A549 (cell line): Measurements from ENCODE around the gene PRSS57. TPM values are rescaled to one million over a fixed set of nuclear protein-coding genes. Genes with fewer than 3 reads are reported as not detected.
"Not testable (repeated sequence)": the region's sequence is repeated elsewhere in the genome, so short reads cannot be mapped to it uniquely, and the experiment has no call there.

Source experiments
- ATAC-seq, 2 experiments: fragments of 200-7000 bp in 1 of 2; fragments of >200 bp in 1 of 2; cut with Nextera tagmentation in 1 of 2; cut with Tn5 transposase in 1 of 2; 3 replicates each; pipeline versions ENCODE4 v1.8.0 to v1.9.1; 2018 to 2020; ENCODE audit warnings: mild to moderate bottlenecking in 1 of 2, moderate library complexity in 1 of 2
- CTCF ChIA-PET: fragments of 300-600 bp; sonication (Branson Sonifier 250); formaldehyde crosslinking; extraction: SDS; loops from one replicate; lab custom pipeline; 2021; ENCODE audit warnings: antibody characterized with exemption, inconsistent platforms; lab: Yijun Ruan, JAX
- POLR2A ChIA-PET: fragments of 350-600 bp; formaldehyde crosslinking; extraction: SDS; loops from one replicate; lab custom pipeline; 2021; ENCODE audit warnings: antibody characterized with exemption, inconsistent platforms; lab: Yijun Ruan, JAX
- DNase-seq, 2 experiments: peaks; one replicate each; pipeline versions ENCODE4 v3.0.0 to v3.0.0-alpha.2; 2011 to 2016; ENCODE audit warnings: low read depth in 1 of 2, low spot score in 1 of 2
- FAIRE-seq: peaks from 2 replicates; lab custom pipeline; 2011; peaks lifted over from hg19 to GRCh38; lab: Jason Lieb, UNC
- H3K27ac ChIP-seq, 2 experiments: fragments of >200 bp; sonication (Bioruptor Twin); formaldehyde crosslinking; 3 replicates each; pipeline ENCODE4 v1.5.1; 2016 to 2017
- H3K4me1 ChIP-seq: fragments of >200 bp; sonication (Bioruptor Twin); formaldehyde crosslinking; 3 replicates; pipeline ENCODE4 v1.6.1; 2016
- H3K4me2 ChIP-seq: fragments of >200 bp; sonication (Bioruptor Twin); formaldehyde crosslinking; 3 replicates; pipeline ENCODE4 v1.6.1; 2016
- H3K4me3 ChIP-seq: fragments of >200 bp; sonication (Bioruptor Twin); formaldehyde crosslinking; 3 replicates; pipeline ENCODE4 v1.5.1; 2016
- H3K9me3 ChIP-seq: fragments of >200 bp; sonication (Bioruptor Twin); formaldehyde crosslinking; 3 replicates; pipeline ENCODE4 v1.6.1; 2016
- EHMT2 ChIP-seq: fragments of 200-600 bp; sonication (generic); IDR thresholded peaks from 2 replicates; pipeline ENCODE4 v1.6.1; 2016; ENCODE audit warnings: antibody characterized with exemption, low read depth, mild to moderate bottlenecking, moderate library complexity
- NR3C1 ChIP-seq: fragments of >200 bp; sonication (Bioruptor Twin); formaldehyde crosslinking; IDR thresholded peaks from 3 replicates; pipeline ENCODE4 v1.6.1; 2017
- SMC3 ChIP-seq: fragments of >200 bp; sonication (Bioruptor Twin); formaldehyde crosslinking; IDR thresholded peaks from 3 replicates; pipeline ENCODE4 v1.6.1; 2018; ENCODE audit warnings: inconsistent platforms
- ZFP36 ChIP-seq: fragments of 450-650 bp; IDR thresholded peaks from 2 replicates; pipeline ENCODE4 v1.6.1; 2014; ENCODE audit warnings: borderline replicate concordance; ENCODE audit not compliant: partially characterized antibody
- WGBS: methylation state at CpG from one replicate; pipeline ENCODE4 v1.1.6; 2017; ENCODE audit errors: missing lambda C conversion rate; 5-methylcytosine and 5-hydroxymethylcytosine counted together
- polyA plus RNA-seq, 4 experiments: library from polyadenylated mRNA; depleted of rRNA in 3 of 4; stranded (reverse); fragments of >200 nt; fragmentation: RNase III in 1 of 4; extraction: RNeasy Plus Mini Kit Qiagen cat#74134 plus additional on column Dnase treatment in 1 of 4; gene quantifications; 2 replicates in 3 of 4; 3 replicates in 1 of 4; pipeline ENCODE4 v1.2.3, GENCODE V29; 2011 to 2017
- TF ChIP-seq, protein P1 (sequence below): fragments of >200 bp; sonication (Bioruptor Twin); formaldehyde crosslinking; IDR thresholded peaks from 3 replicates; pipeline ENCODE4 v1.6.1; 2016
- TF ChIP-seq, protein P2 (sequence below): IDR thresholded peaks from 2 replicates; pipeline ENCODE4 v1.6.1; 2012
- TF ChIP-seq, protein P3 (sequence below): fragments of >200 bp; sonication (Bioruptor Twin); formaldehyde crosslinking; IDR thresholded peaks from 3 replicates; pipeline ENCODE4 v1.5.1; 2016

PRSS57 gene
- polyA plus RNA-seq, 2 of the 4 experiments (the other 2 are of a cell fraction): 0.10 TPM; not detected in 1

DNA sequence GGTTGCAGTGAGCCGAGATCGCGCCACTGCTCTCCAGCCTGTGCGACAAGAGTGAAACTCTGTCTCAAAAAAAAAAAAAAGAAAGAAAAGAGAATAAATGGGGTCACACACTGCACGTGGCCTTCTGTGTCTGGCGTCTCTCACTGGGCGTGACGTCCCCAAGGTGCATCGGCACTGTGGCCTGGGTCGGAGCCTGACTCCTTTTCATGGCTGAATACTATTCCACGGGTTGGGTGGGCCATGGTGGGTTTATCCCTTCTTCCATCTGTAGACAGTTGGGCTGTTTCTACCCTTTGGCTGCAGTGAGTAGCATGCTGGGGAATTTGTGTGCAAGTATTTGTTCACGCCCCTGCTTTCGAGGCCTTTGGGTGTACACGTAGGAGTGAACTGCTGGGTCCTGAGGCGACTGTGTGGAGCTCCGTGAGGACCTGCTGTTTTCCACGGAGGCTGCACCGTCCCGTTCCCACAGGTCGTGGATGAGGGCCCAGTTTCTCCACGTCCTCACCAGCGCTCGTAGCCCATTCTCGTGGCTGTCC, 47.4 kb upstream of the PRSS57 start:
- Histone ChIP-seq H3K9me3 (peaks cover 16% of the 10 kb centered on the region), H3K4me2 (no peak overlapping the region), H3K4me1 (no peaks in the 10 kb centered on the region), H3K4me3 (no peak overlapping the region), H3K27ac (no peak overlapping the region)
- DNase-seq: no peak
- no peak for ATAC-seq
- TF ChIP-seq, protein P1, sequence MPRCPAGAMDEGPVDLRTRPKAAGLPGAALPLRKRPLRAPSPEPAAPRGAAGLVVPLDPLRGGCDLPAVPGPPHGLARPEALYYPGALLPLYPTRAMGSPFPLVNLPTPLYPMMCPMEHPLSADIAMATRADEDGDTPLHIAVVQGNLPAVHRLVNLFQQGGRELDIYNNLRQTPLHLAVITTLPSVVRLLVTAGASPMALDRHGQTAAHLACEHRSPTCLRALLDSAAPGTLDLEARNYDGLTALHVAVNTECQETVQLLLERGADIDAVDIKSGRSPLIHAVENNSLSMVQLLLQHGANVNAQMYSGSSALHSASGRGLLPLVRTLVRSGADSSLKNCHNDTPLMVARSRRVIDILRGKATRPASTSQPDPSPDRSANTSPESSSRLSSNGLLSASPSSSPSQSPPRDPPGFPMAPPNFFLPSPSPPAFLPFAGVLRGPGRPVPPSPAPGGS: no peak
- TF ChIP-seq NR3C1 (no peak), EHMT2 (no peak)
- WGBS: 92% methylated on average over 24 of the region's 24 CpGs
- ChIA-PET POLR2A (interaction anchor here (0.8 to 1.6 kb wide), 2 partner anchors 10 to 11 kb away, joined by 4 to 9 read pairs; no protein-coding TSS in a partner anchor), CTCF (interaction anchor here (0.9 to 4.8 kb wide), 7 partner anchors 8 to 161 kb away, joined by 3 to 23 read pairs (median 4); partner anchors contain the start of gene MISP)
- FAIRE-seq: no peak

DNA sequence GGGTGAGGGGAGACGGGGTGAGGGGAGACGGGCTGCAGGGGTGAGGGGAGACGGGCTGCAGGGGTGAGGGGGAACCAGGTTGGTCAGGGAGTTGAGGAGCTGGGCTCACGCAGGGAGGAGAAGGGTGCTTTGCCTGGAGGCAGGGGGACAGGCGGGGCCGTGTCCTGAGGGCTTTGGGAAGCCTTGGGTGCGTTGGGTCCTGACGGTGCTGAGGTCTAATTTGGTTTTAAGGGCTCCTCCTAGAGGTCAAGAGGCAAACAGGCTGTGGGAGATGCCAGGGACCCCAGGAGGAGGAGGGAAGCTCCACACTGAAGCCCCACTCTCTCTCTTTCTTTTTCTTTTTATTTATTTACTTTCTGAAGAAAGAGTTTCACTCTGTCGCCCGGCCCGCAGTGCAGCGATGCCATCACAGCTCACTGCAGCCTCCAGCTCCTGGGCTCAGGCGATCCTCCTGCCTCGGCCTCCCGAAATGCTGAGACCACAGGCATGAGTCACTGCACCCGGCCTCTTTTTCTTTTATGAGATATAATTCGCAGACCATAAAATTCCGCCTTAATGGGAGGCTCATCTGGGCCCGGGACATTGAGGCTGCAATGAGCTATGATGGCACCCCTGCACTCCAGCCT, 46.4 kb upstream of the PRSS57 start:
- TF ChIP-seq, protein P2, sequence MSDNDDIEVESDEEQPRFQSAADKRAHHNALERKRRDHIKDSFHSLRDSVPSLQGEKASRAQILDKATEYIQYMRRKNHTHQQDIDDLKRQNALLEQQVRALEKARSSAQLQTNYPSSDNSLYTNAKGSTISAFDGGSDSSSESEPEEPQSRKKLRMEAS: no peak
- TF ChIP-seq, protein P3, sequence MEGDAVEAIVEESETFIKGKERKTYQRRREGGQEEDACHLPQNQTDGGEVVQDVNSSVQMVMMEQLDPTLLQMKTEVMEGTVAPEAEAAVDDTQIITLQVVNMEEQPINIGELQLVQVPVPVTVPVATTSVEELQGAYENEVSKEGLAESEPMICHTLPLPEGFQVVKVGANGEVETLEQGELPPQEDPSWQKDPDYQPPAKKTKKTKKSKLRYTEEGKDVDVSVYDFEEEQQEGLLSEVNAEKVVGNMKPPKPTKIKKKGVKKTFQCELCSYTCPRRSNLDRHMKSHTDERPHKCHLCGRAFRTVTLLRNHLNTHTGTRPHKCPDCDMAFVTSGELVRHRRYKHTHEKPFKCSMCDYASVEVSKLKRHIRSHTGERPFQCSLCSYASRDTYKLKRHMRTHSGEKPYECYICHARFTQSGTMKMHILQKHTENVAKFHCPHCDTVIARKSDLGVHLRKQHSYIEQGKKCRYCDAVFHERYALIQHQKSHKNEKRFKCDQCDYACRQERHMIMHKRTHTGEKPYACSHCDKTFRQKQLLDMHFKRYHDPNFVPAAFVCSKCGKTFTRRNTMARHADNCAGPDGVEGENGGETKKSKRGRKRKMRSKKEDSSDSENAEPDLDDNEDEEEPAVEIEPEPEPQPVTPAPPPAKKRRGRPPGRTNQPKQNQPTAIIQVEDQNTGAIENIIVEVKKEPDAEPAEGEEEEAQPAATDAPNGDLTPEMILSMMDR: 0 out of 3 replicates have a peak, but pooled peaks have one; percentile 19
- TF ChIP-seq, all 56 proteins: peak for 1
- Histone ChIP-seq H3K4me3 (no peak overlapping the region), H3K4me2 (no peak overlapping the region), H3K9me3 (peaks cover 12% of the 10 kb centered on the region; the same call in 2 of the 3 replicates), H3K27ac (no peak overlapping the region; a peak in 1 of 6 replicates), H3K4me1 (no peaks in the 10 kb centered on the region)
- WGBS: 79% methylated on average over 15 of the region's 19 CpGs
- no peak for FAIRE-seq
- peak; percentile 66 to 75; a peak in 4 of 6 replicates for ATAC-seq
- DNase-seq: peak; percentile 56 to 66
- POLR2A ChIA-PET: interaction anchor here (0.6 to 1.6 kb wide), 3 partner anchors 11 to 65 kb away, joined by 3 to 9 read pairs (median 9); partner anchors contain the start of gene FSTL3
- CTCF ChIA-PET: interaction anchor here (0.8 to 4.8 kb wide), 10 partner anchors 9 to 160 kb away, joined by 3 to 23 read pairs (median 4); partner anchors contain the start of genes FSTL3 and MISP

DNA sequence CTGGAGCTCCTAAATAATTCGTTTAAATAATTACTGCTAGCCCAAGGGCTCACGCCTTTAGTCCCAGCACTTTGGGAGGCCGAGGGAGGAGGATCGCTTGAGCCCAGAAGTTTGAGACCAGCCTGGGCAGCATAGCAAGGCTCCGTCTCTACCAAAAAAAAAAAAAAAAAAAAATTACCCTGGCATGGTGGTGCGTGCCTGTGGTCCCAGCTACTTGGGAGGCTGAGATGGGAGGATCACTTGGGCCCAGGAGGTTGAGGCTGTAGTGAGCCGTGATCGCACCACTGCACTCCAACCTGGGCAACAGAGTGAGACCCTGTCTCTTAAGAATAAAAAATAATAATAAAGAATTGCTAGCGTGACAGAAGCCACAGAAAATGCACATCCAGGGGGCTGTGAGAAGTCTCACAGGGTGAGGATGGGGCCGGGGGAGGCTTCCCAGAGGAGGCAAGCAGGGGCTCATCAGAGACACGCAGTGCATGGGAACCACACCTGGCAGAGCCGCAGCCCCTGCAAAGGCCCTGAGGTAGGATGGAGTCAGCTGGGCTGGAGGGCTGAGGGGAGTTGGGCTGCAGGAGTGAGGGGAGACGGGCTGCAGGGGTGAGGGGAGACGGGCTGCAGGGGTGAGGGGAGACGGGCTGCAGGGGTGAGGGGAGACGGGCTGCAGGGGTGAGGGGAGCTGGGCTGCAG, 45.7 kb upstream of the PRSS57 start:
- not testable (repeated sequence) for H3K4me1 ChIP-seq, FAIRE-seq, DNase-seq, H3K27ac ChIP-seq, ATAC-seq, H3K4me2 ChIP-seq, H3K4me3 ChIP-seq
- ChIA-PET POLR2A (interaction anchor here (0.6 to 1.6 kb wide), 3 partner anchors 11 to 65 kb away, joined by 3 to 9 read pairs (median 9); partner anchors contain the start of gene FSTL3), CTCF (interaction anchor here (0.6 to 4.8 kb wide), 10 partner anchors 9 to 78 kb away, joined by 3 to 23 read pairs (median 6); partner anchors contain the start of genes FSTL3, MISP and RNF126)
- WGBS: 96% methylated on average over 11 of the region's 16 CpGs
- H3K9me3 ChIP-seq: peaks cover 12% of the 10 kb centered on the region; the same call in 2 of the 3 replicates

DNA sequence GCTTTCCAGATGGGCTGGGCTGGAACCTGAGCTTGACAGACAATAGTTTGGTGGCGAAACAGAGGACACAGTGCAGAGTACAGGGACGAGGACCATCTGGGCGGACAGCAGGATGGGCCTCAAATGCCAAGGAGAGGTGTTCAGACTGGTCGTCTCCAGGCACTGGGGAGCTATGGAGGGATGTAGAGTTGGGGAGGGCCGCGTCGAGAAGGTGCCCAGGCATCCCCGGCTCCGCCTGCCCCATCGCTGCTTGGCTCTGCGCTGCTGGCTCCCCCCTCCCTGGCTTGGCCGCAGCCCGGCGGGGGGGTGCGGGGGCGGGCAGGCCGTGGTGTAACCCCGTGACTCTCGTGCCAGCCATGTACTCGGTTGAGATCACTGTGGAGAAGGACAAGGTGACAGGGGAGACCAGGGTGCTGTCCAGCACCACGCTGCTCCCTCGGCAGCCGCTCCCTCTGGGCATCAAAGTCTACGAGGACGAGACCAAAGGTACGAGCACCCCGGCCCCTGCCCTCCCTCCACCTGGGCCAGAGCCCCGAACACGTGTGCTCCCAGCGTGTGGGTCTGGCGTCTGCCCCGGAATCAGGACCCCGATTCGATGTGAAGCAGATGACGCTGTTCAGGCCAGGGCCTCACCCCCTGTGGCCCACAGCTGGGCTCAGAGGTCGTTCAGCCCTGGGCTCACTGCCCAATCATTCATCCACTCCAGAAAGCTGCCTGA, 44.9 kb upstream of the PRSS57 start:
- CTCF ChIA-PET: interaction anchor here (0.6 to 4.8 kb wide), 7 partner anchors 8 to 77 kb away, joined by 3 to 23 read pairs (median 6); partner anchors contain the start of genes FSTL3, MISP and RNF126
- 83% methylated on average over 18 of the region's 36 CpGs for WGBS

More for the DNA sequence above, 44.9 kb upstream of the PRSS57 start:
- ATAC-seq (no peak), DNase-seq (no peak), FAIRE-seq (no peak)
- TF ChIP-seq SMC3 (no peak), ZFP36 (peak; percentile 5)
- Histone ChIP-seq H3K27ac (peak overlapping the region in 1 of 2 experiments; percentile 52; a peak in 2 of 6 replicates), H3K4me2 (no peak overlapping the region), H3K9me3 (peaks cover 8% of the 10 kb centered on the region; the same call in 2 of the 3 replicates), H3K4me1 (no peaks in the 10 kb centered on the region), H3K4me3 (no peak overlapping the region)
- POLR2A ChIA-PET: no interaction called here
